Measurements from ENCODE around the gene ASPSCR1.
A peak's percentile ranks its signal among the peaks of the same experiment; 100 is the strongest.

Gene ASPSCR1

GRCh38 chr17:82065638-82066303, 88.3 kb downstream of the ASPSCR1 start, which contains the start of gene DUS1L:
DUS1L (minus strand) TSS chr17:82065804; CDS start chr17:82065059, 745 bp downstream.
- no peak for TF ChIP-seq CTCF (IDR thresholded peaks at IDR 0.05; ENCODE audit: low read depth, low read length, missing control alignments)
- peak within 1 kb of the TSS; percentile 86 for H3K4me3 ChIP-seq (replicated peaks; ENCODE audit: low read depth, low read length)
- DNase-seq (ENCODE audit: extremely low read depth, low read depth) = no peak
